ENCODE measurements around the gene PUS10.

GRCh38 chr2:60898567-60898966, 119.5 kb downstream of the PUS10 start:
- TF ChIP-seq ZNF8 (CRISPR knock-in tag; IDR thresholded peaks at IDR 0.05) (no peak), ZFP30 (CRISPR knock-in tag; IDR thresholded peaks at IDR 0.05) (no peak), GLIS3 (CRISPR knock-in tag; IDR thresholded peaks at IDR 0.05) (no peak)
- TF ChIP-seq, protein P1, sequence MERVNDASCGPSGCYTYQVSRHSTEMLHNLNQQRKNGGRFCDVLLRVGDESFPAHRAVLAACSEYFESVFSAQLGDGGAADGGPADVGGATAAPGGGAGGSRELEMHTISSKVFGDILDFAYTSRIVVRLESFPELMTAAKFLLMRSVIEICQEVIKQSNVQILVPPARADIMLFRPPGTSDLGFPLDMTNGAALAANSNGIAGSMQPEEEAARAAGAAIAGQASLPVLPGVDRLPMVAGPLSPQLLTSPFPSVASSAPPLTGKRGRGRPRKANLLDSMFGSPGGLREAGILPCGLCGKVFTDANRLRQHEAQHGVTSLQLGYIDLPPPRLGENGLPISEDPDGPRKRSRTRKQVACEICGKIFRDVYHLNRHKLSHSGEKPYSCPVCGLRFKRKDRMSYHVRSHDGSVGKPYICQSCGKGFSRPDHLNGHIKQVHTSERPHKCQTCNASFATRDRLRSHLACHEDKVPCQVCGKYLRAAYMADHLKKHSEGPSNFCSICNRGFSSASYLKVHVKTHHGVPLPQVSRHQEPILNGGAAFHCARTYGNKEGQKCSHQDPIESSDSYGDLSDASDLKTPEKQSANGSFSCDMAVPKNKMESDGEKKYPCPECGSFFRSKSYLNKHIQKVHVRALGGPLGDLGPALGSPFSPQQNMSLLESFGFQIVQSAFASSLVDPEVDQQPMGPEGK (CRISPR knock-in tag; IDR thresholded peaks at IDR 0.05; ENCODE audit: borderline replicate concordance), result no peak
